Upper lobe of right lung (tissue), 1 donor: ENCODE measurements around the gene SP1. TPM values are rescaled to one million over a fixed set of nuclear protein-coding genes. Genes with fewer than 3 reads are reported as not detected.

Experiments used
- ATAC-seq: fragments of 200-7000 bp; cut with Tn5 transposase; one replicate; pipeline ENCODE4 v1.9.1; 2020; ENCODE audit warnings: mild to moderate bottlenecking, moderate library complexity
- DNase-seq: peaks from one replicate; pipeline ENCODE4 v3.0.0-alpha.2; 2020
- H3K27ac ChIP-seq: fragments of 200-600 bp; one replicate; pipeline ENCODE4 v1.8.0; 2022
- H3K27me3 ChIP-seq: fragments of 200-600 bp; one replicate; pipeline ENCODE4 v1.8.0; 2022; ENCODE audit warnings: mild to moderate bottlenecking
- H3K36me3 ChIP-seq: fragments of 200-600 bp; one replicate; pipeline ENCODE4 v1.8.0; 2022
- H3K4me1 ChIP-seq: fragments of 200-600 bp; one replicate; pipeline ENCODE4 v1.8.0; 2022
- H3K4me3 ChIP-seq: fragments of 200-600 bp; one replicate; pipeline ENCODE4 v1.8.0; 2022; ENCODE audit warnings: mild to moderate bottlenecking
- H3K9me3 ChIP-seq: fragments of 200-600 bp; one replicate; pipeline ENCODE4 v1.8.0; 2022
- CTCF ChIP-seq: fragments of 200-600 bp; IDR thresholded peaks from one replicate; pipeline ENCODE4 v1.8.0; 2022; ENCODE audit warnings: antibody characterized with exemption
- intact Hi-C: fragments of 100-400 bp; cut with DNase I; formaldehyde crosslinking; loops from one replicate; pipeline ENCODE4 v1.11.0; 2022
- total RNA-seq: library from RNA; stranded (reverse); fragmentation: NEBNext Ultra II Directional; extraction: Animal tissue kit (Norgen Biotek cat#: 25700); gene quantifications from one replicate; pipeline ENCODE4 v1.2.1, GENCODE V29; 2021
- donor health status: DM: no; HTN: yes; CAD: no; lungs with severe emphysema.

Gene SP1
- total RNA-seq, 1 donor from 2014 or later: 87.7 TPM

DNA sequence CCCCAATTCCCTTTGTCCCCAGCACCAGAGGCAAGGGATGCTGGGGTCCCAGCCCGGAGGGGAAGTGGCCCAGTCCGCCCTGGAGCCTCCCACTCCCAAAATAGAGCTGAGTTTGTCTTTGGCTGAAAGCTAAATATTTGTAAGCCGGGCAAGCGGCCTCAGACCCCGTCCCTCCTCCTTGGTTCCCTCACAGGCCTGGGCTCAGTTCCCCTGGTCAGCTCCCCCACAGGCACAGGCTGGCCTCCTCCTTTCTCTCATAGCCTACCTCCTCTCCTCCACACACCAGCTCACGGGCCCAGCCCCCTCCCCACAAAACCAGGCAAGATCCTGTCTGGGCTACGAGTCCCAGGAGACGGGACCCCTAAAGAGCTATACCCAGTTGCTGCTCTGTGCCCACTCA, 45.2 kb upstream of the SP1 start:
- ATAC-seq: no peak
- Histone ChIP-seq H3K4me3 (no peak overlapping the region), H3K27me3 (peaks cover 29% of the 10 kb centered on the region), H3K4me1 (no peaks in the 10 kb centered on the region), H3K36me3 (no peaks in the 10 kb centered on the region), H3K27ac (no peak overlapping the region), H3K9me3 (no peaks in the 10 kb centered on the region)
- no peak for DNase-seq
- TF ChIP-seq CTCF: no peak
- intact Hi-C loops: no loop called here

- no peak for ATAC-seq
Observed at GRCh38 chr12:53336181-53336681, 43.7 kb upstream of the SP1 start, which contains the start of gene SP7. Gene SP7, minus strand, starts transcription at chr12:53336354. Its CDS starts 708 bp downstream, at chr12:53335646.

GRCh38 chr12:53338017-53338416, 42.0 kb upstream of the SP1 start:
- ATAC-seq (no peak), DNase-seq (no peak)
- no peak for TF ChIP-seq CTCF
- Histone ChIP-seq H3K4me1 (no peaks in the 10 kb centered on the region), H3K9me3 (no peaks in the 10 kb centered on the region), H3K36me3 (no peaks in the 10 kb centered on the region), H3K4me3 (no peak overlapping the region), H3K27ac (no peak overlapping the region), H3K27me3 (peaks cover 29% of the 10 kb centered on the region)
- intact Hi-C loops: no loop called here

More at GRCh38 chr12:53336181-53336681, 43.7 kb upstream of the SP1 start, which contains the start of gene SP7:
- H3K36me3 ChIP-seq: no peaks in the 10 kb centered on the region
- intact Hi-C loops: no loop called here
- DNase-seq: no peak
- no peaks in the 10 kb centered on the region for H3K4me1 ChIP-seq
- no peak within 1 kb of the TSS for H3K4me3 ChIP-seq
- no peak for TF ChIP-seq CTCF
- no peak within 1 kb of the TSS for H3K27ac ChIP-seq
- H3K27me3 ChIP-seq: peaks cover 29% of the 10 kb centered on the region
- no peaks in the 10 kb centered on the region for H3K9me3 ChIP-seq

DNA sequence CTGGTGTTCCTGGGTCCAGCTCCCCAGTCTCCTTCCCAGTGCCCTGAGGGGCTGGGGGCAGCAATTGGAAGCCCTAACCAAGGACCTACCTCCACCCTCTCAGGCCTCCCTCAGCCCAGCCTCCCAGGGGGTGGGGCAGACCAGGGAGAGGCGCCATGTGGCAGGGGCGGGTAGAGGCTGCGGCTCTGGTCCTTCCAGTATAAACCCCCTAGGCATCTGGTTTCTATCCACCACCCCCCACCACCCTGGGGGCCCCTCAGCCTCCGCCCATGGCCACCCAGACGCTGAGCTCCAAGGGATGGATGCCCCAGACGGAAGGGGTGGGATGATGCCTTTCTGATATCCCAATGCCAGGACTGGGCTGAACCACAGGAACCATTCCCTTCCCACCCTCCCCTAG, 41.1 kb upstream of the SP1 start:
- no peaks in the 10 kb centered on the region for H3K4me1 ChIP-seq

GRCh38 chr12:53340398-53340797, 39.6 kb upstream of the SP1 start:
- Histone ChIP-seq H3K4me3 (no peak overlapping the region), H3K27ac (no peak overlapping the region), H3K4me1 (peaks cover 9% of the 10 kb centered on the region), H3K27me3 (peaks cover 29% of the 10 kb centered on the region), H3K36me3 (no peaks in the 10 kb centered on the region), H3K9me3 (no peaks in the 10 kb centered on the region)
- ATAC-seq (no peak), DNase-seq (no peak)
- intact Hi-C loops: no loop called here
- TF ChIP-seq CTCF: no peak

More for the DNA sequence above, 41.1 kb upstream of the SP1 start:
- Histone ChIP-seq H3K27ac (no peak overlapping the region), H3K4me3 (no peak overlapping the region), H3K9me3 (no peaks in the 10 kb centered on the region), H3K27me3 (peaks cover 29% of the 10 kb centered on the region), H3K36me3 (no peaks in the 10 kb centered on the region)
- no peak for TF ChIP-seq CTCF
- ATAC-seq (peak; percentile 16), DNase-seq (no peak)
- intact Hi-C loops: no loop called here

DNA sequence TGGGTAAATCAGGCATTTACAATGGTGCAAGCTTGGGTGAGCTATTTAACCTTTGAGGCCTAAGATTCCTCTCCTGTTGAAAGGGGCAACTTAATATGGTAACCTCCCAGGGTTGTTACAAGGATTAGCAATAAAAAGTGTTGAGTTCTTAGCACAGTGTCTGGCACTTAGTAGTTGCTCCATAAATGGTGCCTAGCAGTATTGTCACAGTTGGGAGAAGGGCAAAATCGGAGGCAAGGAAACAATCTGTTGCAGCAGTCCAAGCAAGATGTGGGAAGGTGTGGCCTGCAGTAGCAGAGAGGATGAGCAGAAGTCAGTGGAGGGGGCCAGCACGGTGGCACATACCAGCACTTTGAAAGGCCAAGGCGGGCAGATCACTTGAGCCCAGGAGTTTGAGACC, 36.5 kb upstream of the SP1 start:
- peaks cover 7% of the 10 kb centered on the region for H3K27me3 ChIP-seq
- no peak for DNase-seq
- H3K4me1 ChIP-seq: peaks cover 12% of the 10 kb centered on the region
- no peak overlapping the region for H3K4me3 ChIP-seq
- no peak for ATAC-seq
- TF ChIP-seq CTCF: no peak
- H3K27ac ChIP-seq: no peak overlapping the region
- H3K36me3 ChIP-seq: no peaks in the 10 kb centered on the region
- intact Hi-C loops: no loop called here
- no peaks in the 10 kb centered on the region for H3K9me3 ChIP-seq
